NCI-H69 (cell line): ENCODE data around the gene MAP6.

Source experiments
- DNase-seq: peaks from one replicate; lab custom pipeline; 2025; lab: John Stamatoyannopoulos, UW

Gene MAP6

GRCh38 chr11:75627906-75628668 is 40.8 kb downstream of the MAP6 start:
- peak; percentile 26 for DNase-seq

GRCh38 chr11:75626889-75627529 is 41.8 kb downstream of the MAP6 start:
- DNase-seq = peak; percentile 40

GRCh38 chr11:75625991-75626888 is 42.6 kb downstream of the MAP6 start:
- no peak for DNase-seq

GRCh38 chr11:75625021-75625420 is 43.8 kb downstream of the MAP6 start:
- DNase-seq = peak; percentile 90

- no peak for DNase-seq
These were observed 52.6 kb downstream of the MAP6 start for GRCh38 chr11:75616281-75616680.

- DNase-seq = peak; percentile 16
These were observed 53.1 kb downstream of the MAP6 start for GRCh38 chr11:75615751-75616150.

GRCh38 chr11:75611823-75612222 is 57.0 kb downstream of the MAP6 start:
- DNase-seq = no peak

DNA sequence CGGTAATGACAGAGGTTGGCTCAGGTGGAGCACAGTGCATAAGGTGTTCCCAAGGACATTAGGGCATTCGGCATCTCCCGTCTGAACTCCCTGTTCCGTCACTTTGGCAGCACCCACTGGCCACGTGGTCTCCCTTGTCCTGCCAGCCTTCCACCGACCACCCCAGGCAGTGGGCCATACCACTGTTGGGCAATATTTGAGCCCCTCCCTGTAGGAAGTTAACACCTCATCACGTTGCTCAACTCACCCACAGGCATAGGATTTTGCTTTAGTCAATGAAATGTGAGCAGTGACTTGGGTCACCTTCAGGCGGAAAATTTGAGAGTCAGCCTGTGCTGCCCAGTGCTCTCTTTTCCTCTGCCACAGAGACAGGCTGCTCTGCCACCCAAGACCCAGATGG is 62.7 kb downstream of the MAP6 start:
- no peak for DNase-seq

GRCh38 chr11:75603791-75604736 is 64.8 kb downstream of the MAP6 start:
- no peak for DNase-seq

GRCh38 chr11:75602951-75603350 is 65.9 kb downstream of the MAP6 start:
- DNase-seq = peak; percentile 14

GRCh38 chr11:75601494-75601893 is 67.3 kb downstream of the MAP6 start:
- DNase-seq = no peak

- DNase-seq = no peak
These were observed 68.5 kb downstream of the MAP6 start for GRCh38 chr11:75600356-75600755.

DNA sequence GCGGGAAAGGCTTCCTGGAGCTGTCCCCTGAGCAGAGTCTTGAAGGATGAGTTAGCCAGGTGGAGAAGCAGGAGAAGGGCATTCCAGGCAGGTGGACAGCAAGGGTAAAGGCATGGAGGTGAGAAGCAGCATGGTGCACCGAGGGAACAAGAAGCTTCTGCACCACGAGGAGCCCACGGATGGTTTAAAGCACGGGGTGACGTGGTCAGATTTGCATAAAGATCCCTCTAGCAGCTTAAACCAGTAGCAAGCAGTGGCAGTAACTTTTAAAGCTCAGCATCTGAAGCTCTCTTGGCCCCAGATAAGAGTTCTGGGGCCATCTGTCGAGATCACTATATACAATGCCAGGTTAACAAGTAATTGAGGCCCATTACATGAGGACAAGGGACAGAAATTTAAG is 69.9 kb downstream of the MAP6 start:
- peak; percentile 8 for DNase-seq

- DNase-seq = no peak
These were observed 70.6 kb downstream of the MAP6 start for GRCh38 chr11:75598264-75598663.

DNA sequence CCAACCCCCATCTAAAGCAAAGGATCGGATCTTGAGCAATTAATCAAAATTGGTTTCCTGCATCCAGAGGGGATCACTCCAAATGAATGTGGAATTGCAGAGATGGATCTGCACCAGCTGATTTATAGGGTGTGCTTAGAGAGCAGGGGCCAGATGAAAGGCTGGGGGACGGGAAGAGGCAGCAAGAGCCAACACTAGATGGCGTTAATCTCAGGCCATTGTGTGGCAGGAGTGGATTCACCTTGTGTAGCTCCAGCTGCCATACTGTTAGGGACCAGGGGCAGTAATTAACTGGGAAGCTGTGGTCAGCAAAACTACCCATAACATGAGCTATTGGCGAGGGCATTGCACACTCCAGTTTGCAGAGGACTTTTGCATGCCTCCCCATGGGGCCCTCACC is 71.2 kb downstream of the MAP6 start:
- DNase-seq = peak; percentile 87

DNA sequence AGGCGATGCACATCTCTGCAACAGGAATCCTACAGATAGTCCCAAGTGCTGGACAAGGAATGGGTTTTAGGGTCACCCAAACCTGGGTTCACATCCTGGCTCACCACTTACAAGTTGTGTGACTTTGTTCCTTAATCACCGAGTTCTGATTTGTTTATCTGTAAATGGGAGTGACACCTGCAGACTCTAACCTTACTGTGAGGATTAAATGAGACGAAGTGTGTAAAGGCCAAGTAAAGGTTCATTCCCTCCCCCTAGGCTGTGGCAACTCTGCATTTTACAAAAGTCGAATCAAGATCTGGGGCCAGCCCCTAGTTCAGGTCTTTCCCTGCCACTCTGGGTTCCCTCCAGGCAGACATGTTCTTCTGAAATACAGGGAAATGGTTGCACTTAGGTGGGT is 71.9 kb downstream of the MAP6 start:
- DNase-seq = no peak

DNA sequence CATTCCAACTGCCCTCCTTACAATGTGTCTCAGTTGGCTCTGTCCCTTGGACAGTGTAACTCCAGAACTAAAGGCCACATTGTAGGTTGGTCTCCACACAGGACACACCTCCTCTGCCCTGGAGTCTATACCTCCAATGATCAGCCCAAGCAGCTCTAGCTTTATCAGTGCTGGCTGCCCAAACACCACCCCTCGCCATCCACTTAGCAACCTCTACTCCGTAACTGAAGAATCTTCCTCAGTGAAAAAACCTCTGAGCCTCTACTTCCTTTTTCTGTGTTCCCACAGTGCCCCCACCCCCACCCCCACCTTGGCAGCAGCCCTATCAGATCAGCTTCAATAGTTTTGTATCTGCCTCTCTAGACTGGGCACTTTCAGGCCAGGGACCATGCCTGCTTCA is 73.4 kb downstream of the MAP6 start:
- no peak for DNase-seq

DNA sequence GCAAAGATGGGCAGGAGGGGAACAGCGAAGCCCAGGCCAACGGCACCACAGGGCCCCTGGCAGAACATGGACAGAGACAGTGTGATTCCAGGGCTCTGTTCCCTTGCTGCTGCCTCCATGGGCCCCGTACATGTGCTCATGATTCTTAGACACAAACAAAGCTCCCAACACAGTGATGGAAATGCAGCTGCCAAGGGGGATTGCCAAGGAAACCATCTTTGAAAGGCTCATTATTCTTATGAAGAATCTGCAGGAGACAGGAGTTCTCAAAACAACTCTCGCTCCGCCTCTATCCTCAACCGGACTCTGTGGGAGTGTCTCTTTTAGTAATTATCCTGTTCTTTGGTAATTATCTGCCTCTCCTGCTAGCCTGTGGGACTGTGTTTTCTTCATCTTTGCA is 74.6 kb downstream of the MAP6 start:
- DNase-seq = peak; percentile 40

- peak; percentile 87 for DNase-seq
These were observed 75.4 kb downstream of the MAP6 start for GRCh38 chr11:75593286-75593915.

DNA sequence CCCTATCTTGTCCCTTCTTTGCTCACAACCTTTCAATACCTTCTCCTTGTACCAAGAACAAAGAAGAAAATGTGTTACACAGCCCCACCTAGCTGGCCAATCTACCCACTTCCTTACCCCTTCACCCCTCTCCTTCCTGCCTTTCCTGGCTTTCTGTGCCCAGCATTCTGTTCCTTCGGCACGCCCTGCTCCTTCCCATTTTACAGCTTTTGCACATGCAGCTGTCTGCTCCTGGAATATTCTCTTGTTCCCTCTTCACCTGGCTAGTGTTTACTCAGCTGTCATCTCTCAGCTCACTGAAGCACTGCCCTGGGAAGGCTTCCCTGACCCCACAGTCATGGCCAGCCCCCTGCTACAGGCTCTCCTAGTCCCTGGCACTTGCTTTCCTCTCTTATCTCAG is 76.1 kb downstream of the MAP6 start:
- peak; percentile 93 for DNase-seq

DNA sequence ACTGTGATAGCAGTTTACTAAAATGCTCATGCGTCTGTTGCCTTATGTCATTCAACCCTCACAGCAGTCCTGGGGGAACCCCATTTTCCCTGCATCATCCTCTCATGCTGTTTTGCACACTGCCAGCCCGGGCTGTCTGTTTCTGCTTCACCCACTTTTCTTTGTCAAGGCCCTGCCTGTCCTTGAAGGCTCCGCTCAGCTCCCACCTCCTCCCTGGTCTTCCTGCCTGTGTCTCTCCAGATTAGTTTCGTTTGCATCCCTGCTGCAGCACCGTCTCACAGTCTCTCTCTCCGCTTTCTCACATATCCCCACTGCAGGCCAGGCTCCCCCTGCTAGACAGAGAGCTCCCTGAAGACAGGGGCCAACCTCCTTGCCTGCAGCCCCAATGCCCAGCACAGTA is 76.9 kb downstream of the MAP6 start:
- DNase-seq = peak; percentile 29
